Measurements from ENCODE around the gene C14orf93. TPM values are rescaled to one million over a fixed set of nuclear protein-coding genes. Genes with fewer than 3 reads are reported as not detected.
A peak's percentile ranks its signal among the peaks of the same experiment; 100 is the strongest.

The C14orf93 gene
- total and polyA plus RNA-seq, 2 donors (not counting 1 experiment from before 2014, with no cell fraction given): 17.9 to 26.8 TPM

DNA sequence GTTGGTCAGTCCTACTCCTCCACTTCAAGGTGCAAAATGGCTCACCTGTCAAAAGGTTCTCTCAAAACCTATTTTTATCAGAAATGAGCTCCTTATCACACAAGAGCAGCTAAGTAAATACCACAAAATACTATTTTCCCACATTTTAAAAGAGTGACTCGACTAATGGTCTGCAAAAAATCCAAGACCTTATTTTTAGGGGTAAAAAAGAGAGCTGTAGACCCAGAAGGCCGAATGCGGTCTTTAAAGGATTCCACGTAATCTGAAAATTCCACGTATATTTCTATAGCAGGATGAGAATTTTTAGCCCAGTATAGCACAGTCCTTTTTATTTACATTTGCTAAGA is 3.8 kb downstream of the C14orf93 start:
- Histone ChIP-seq H3K79me2 (ENCODE audit: control insufficient read depth, insufficient read depth, low read length) (peaks cover 7% of the 10 kb centered on the region), H4K20me1 (ENCODE audit: control insufficient read depth, insufficient read depth, low read length, poor library complexity, severe bottlenecking) (no peaks in the 10 kb centered on the region), H3K27me3 (replicated peaks in 1 of 4; ENCODE audit: control extremely low read depth in 1 of 4, control insufficient read depth in 3 of 4, insufficient read depth in 4 of 4, low read length in 3 of 4) (no peaks in the 10 kb centered on the region), H3K4me3 (ENCODE audit: control extremely low read depth in 1 of 5, extremely low read depth in 1 of 5, insufficient read depth in 1 of 5, low read depth in 2 of 5, low read length in 4 of 5) (peak overlapping the region; percentile 70 to 95 (median 85)), H3K9me3 (ENCODE audit: control extremely low read depth in 1 of 3, control insufficient read depth in 2 of 3, insufficient read depth in 1 of 3, low read length in 2 of 3) (no peaks in the 10 kb centered on the region), H3K4me1 (ENCODE audit: control insufficient read depth in 2 of 2, insufficient read depth in 2 of 2, low read length in 2 of 2) (peaks cover 24 to 32% of the 10 kb centered on the region in 2 donors), H3K9ac (ENCODE audit: low read length) (peak overlapping the region; percentile 81), H3K36me3 (replicated peaks in 1 of 2; ENCODE audit: control extremely low read depth in 1 of 2, control insufficient read depth in 1 of 2, extremely low read depth in 1 of 2, insufficient read depth in 2 of 2, low read length in 1 of 2) (no peaks in the 10 kb centered on the region), H2AFZ (ENCODE audit: insufficient read depth, low read depth, low read length, poor library complexity, severe bottlenecking) (peak overlapping the region; percentile 95), H3K4me2 (replicated peaks; ENCODE audit: low read depth, low read length, poor library complexity, severe bottlenecking) (peak overlapping the region; percentile 84), H3K27ac (ENCODE audit: low read length in 2 of 2) (peak overlapping the region; percentile 75 to 88)
- peak overlapping the region; percentile 98 for H3K27ac Mint-ChIP-seq
- H3K9me3 Mint-ChIP-seq (ENCODE audit: insufficient read depth): no peaks in the 10 kb centered on the region
- ChIA-PET CTCF (interaction anchor here (0.6 to 6.7 kb wide), 27 partner anchors 11 to 436 kb away, joined by 3 to 89 read pairs (median 5); partner anchors contain the start of genes AJUBA, CDH24, DAD1 and HAUS4), POLR2A (interaction anchor here (1.6 to 2.2 kb wide), 4 partner anchors 10 to 183 kb away, joined by 5 to 20 read pairs (median 10); partner anchors contain the start of genes ACIN1, C14orf119 and PSMB5)
- DNase-seq: no peak
- no peaks in the 10 kb centered on the region for H3K27me3 Mint-ChIP-seq
- H3K4me3 Mint-ChIP-seq: peak overlapping the region; percentile 99
- no peak for TF ChIP-seq EZH2 (IDR thresholded peaks at IDR 0.05; ENCODE audit: borderline replicate concordance, insufficient read depth, low read depth, low read length, poor library complexity, severe bottlenecking)
- TF ChIP-seq, protein P1, sequence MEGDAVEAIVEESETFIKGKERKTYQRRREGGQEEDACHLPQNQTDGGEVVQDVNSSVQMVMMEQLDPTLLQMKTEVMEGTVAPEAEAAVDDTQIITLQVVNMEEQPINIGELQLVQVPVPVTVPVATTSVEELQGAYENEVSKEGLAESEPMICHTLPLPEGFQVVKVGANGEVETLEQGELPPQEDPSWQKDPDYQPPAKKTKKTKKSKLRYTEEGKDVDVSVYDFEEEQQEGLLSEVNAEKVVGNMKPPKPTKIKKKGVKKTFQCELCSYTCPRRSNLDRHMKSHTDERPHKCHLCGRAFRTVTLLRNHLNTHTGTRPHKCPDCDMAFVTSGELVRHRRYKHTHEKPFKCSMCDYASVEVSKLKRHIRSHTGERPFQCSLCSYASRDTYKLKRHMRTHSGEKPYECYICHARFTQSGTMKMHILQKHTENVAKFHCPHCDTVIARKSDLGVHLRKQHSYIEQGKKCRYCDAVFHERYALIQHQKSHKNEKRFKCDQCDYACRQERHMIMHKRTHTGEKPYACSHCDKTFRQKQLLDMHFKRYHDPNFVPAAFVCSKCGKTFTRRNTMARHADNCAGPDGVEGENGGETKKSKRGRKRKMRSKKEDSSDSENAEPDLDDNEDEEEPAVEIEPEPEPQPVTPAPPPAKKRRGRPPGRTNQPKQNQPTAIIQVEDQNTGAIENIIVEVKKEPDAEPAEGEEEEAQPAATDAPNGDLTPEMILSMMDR (IDR thresholded peaks at IDR 0.05): no peak
- no peak for ATAC-seq (ENCODE audit: low read depth)
- intact Hi-C loops (cut with micrococcal nuclease): loop anchor here (2.0 to 10.0 kb wide), 4 partner anchors 19 to 299 kb away; partner anchors contain the start of genes BCL2L2, CDH24, HAUS4 and PPP1R3E
- peaks cover 39% of the 10 kb centered on the region for H3K4me1 Mint-ChIP-seq
- WGBS (ENCODE audit: insufficient coverage): no CpG with 5 or more reads among the region's 5 CpGs
